ENCODE data around the gene ZNF681.

DNA sequence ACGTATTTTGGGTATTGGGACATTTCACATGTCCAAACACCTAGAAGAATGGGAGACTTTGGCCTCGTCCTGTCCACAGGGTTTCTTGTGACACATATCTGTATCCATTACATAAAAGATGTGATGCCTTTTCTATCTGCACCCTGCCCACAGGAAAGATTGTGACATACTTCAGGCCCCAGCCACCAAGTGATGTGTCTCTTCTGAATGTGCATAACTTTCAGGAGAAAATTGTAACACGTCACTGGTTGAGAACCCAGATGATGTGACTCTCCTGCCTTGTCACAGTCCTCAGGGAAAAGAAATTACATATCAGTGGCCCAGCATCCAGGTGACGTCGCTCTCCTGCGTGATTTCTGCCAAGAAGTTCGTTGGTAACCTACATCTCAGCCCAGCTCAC lies 21.0 kb upstream of the ZNF681 start:
- TF ChIP-seq POLR2A (IDR thresholded peaks at IDR 0.05; ENCODE audit: low read depth, low read length): no peak
- no peak for TF ChIP-seq POLR2AphosphoS5 (IDR thresholded peaks at IDR 0.05; ENCODE audit: low read depth, low read length)
- TF ChIP-seq TAF1 (IDR thresholded peaks at IDR 0.05; ENCODE audit: borderline replicate concordance, low read depth, low read length): no peak
